ENCODE measurements around the gene NWD2.

NWD2 gene

GRCh38 chr4:37422102-37422501 lies 177.6 kb downstream of the NWD2 start:
- TF ChIP-seq CTCF (IDR thresholded peaks at IDR 0.05; ENCODE audit: extremely low read depth, insufficient read depth, missing control alignments), result no peak
- DNase-seq (ENCODE audit: low spot score), result no peak
- in situ Hi-C loops (cut with MboI; ENCODE audit: low pct_unique_long_range_greater_than_20kb, low sequenced_read_pairs, unreplicated experiment), result no loop called here

DNA sequence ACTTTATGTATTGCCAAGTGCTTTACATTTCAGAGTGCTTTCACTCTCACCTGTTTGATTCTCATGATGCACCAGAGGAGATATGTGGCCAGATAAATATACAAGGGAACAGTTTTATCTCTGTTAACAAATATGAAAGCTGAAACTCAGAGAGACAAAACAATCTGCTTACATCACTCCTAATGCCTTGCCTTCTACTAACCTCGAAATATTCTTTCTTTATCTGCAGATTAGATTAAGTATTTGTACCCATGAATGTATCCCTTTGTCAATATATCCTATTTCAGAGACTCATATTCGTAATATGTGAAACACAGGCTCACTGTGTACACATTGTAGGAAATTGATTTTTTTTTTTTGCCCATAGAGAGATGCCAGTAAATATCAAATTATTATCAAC lies 178.1 kb downstream of the NWD2 start:
- no peak for TF ChIP-seq CTCF (IDR thresholded peaks at IDR 0.05; ENCODE audit: extremely low read depth, insufficient read depth, missing control alignments)
- in situ Hi-C loops (cut with MboI; ENCODE audit: low pct_unique_long_range_greater_than_20kb, low sequenced_read_pairs, unreplicated experiment), result no loop called here
- DNase-seq (ENCODE audit: low spot score), result no peak

GRCh38 chr4:37423310-37423709 lies 178.8 kb downstream of the NWD2 start:
- in situ Hi-C loops (cut with MboI; ENCODE audit: low pct_unique_long_range_greater_than_20kb, low sequenced_read_pairs, unreplicated experiment), result no loop called here
- TF ChIP-seq CTCF (IDR thresholded peaks at IDR 0.05; ENCODE audit: extremely low read depth, insufficient read depth, missing control alignments), result no peak
- DNase-seq (ENCODE audit: low spot score), result no peak

GRCh38 chr4:37424753-37425152 lies 180.2 kb downstream of the NWD2 start:
- no peak for DNase-seq (ENCODE audit: low spot score)
- TF ChIP-seq CTCF (IDR thresholded peaks at IDR 0.05; ENCODE audit: extremely low read depth, insufficient read depth, missing control alignments), result no peak
- in situ Hi-C loops (cut with MboI; ENCODE audit: low pct_unique_long_range_greater_than_20kb, low sequenced_read_pairs, unreplicated experiment), result no loop called here

DNA sequence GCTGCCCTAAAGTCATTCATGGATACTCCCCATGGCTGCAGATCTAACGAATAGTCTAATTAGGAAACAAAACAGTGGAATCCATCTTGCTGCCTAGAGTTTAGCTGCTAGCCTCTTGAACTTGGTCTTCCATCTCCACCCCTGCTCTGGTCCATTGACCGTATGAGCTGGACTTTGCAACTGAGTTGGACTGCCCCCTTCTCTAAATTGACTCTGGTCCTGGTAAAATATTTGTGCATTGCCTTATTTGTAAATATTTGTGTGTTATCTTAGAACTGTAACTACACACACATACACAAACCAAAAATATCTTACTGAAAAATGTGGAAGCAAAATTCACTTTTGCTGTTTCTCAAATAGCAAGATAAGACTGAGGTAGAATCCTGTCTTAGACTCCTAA lies 181.3 kb downstream of the NWD2 start:
- DNase-seq (ENCODE audit: low spot score), result no peak
- in situ Hi-C loops (cut with MboI; ENCODE audit: low pct_unique_long_range_greater_than_20kb, low sequenced_read_pairs, unreplicated experiment), result no loop called here
- TF ChIP-seq CTCF (IDR thresholded peaks at IDR 0.05; ENCODE audit: extremely low read depth, insufficient read depth, missing control alignments), result no peak

- no peak for TF ChIP-seq CTCF (IDR thresholded peaks at IDR 0.05; ENCODE audit: extremely low read depth, insufficient read depth, missing control alignments)
- in situ Hi-C loops (cut with MboI; ENCODE audit: low pct_unique_long_range_greater_than_20kb, low sequenced_read_pairs, unreplicated experiment), result no loop called here
Measured at GRCh38 chr4:37427193-37427592, 182.7 kb downstream of the NWD2 start.

GRCh38 chr4:37429906-37430305 lies 185.4 kb downstream of the NWD2 start:
- TF ChIP-seq CTCF (IDR thresholded peaks at IDR 0.05; ENCODE audit: extremely low read depth, insufficient read depth, missing control alignments), result no peak
- in situ Hi-C loops (cut with MboI; ENCODE audit: low pct_unique_long_range_greater_than_20kb, low sequenced_read_pairs, unreplicated experiment), result no loop called here

More at GRCh38 chr4:37427193-37427592, 182.7 kb downstream of the NWD2 start:
- no peak for DNase-seq (ENCODE audit: low spot score)

More at GRCh38 chr4:37429906-37430305, 185.4 kb downstream of the NWD2 start:
- DNase-seq (ENCODE audit: low spot score), result no peak

All from GM13977 (cell line).